B cell (primary cell): Measurements from ENCODE around the gene SEPHS2. TPM values are rescaled to one million over a fixed set of nuclear protein-coding genes. Genes with fewer than 3 reads are reported as not detected.

Experiments used
- ATAC-seq: fragments of 200-7000 bp; cut with Tn5 transposase; one replicate; pipeline ENCODE4 v1.10.0; 2021; ENCODE audit warnings: low read depth, mild to moderate bottlenecking, moderate number of reproducible peaks, moderate library complexity
- CTCF ChIA-PET: fragments of 350-600 bp; sonication (Branson Sonifier 250); formaldehyde crosslinking; loops from one replicate; lab custom pipeline; 2021; ENCODE audit warnings: antibody characterized with exemption, inconsistent platforms; lab: Charles Lee
- POLR2A ChIA-PET: fragments of 350-600 bp; sonication (Branson Sonifier 250); formaldehyde crosslinking; loops from one replicate; lab custom pipeline; 2021; ENCODE audit warnings: antibody characterized with exemption; lab: Charles Lee
- DNase-seq: peaks from one replicate; pipeline ENCODE4 v3.0.0; 2013
- H2AFZ ChIP-seq: 2 replicates; pipeline ENCODE4 v1.6.1; 2012; ENCODE audit warnings: mild to moderate bottlenecking, low read depth, low read length; ENCODE audit not compliant: insufficient read depth, poor library complexity, severe bottlenecking
- H3K27ac ChIP-seq, 2 donors: 1 replicate in 1 of 2; 2 replicates in 1 of 2; pipeline ENCODE4 v1.5.1; 2012 to 2013; ENCODE audit warnings: low read length in 2 of 2, mild to moderate bottlenecking in 2 of 2, moderate library complexity in 1 of 2
- H3K27me3 ChIP-seq, 4 experiments: fragments of 200-600 bp in 1 of 4; sonication (generic) in 1 of 4; replicated peaks in 1 of 4; 1 replicate in 2 of 4; 2 replicates in 2 of 4; pipeline versions ENCODE4 v1.6.1 to v1.7.0; 2013 to 2016; ENCODE audit warnings: low read length in 3 of 4, mild to moderate bottlenecking in 2 of 4, mixed read lengths in 1 of 4, moderate library complexity in 1 of 4; ENCODE audit not compliant: insufficient read depth in 4 of 4, control insufficient read depth in 3 of 4; ENCODE audit errors: control extremely low read depth in 1 of 4
- H3K36me3 ChIP-seq, 2 experiments: replicated peaks in 1 of 2; 1 replicate in 1 of 2; 2 replicates in 1 of 2; pipeline versions ENCODE4 v1.6.1 to v1.7.1; 2013; ENCODE audit warnings: low read length in 1 of 2; ENCODE audit not compliant: insufficient read depth in 2 of 2, control insufficient read depth in 1 of 2; ENCODE audit errors: control extremely low read depth in 1 of 2, extremely low read depth in 1 of 2
- H3K4me1 ChIP-seq, 2 donors: fragments of 200-600 bp in 1 of 2; sonication (generic) in 1 of 2; 1 replicate in 1 of 2; 2 replicates in 1 of 2; pipeline versions ENCODE4 v1.5.1 to v1.6.1; 2013 to 2017; ENCODE audit warnings: low read length in 2 of 2; ENCODE audit not compliant: control insufficient read depth in 2 of 2, insufficient read depth in 2 of 2
- H3K4me2 ChIP-seq: replicated peaks from 2 replicates; pipeline ENCODE3; 2012; ENCODE audit warnings: mild to moderate bottlenecking, low read depth, low read length; ENCODE audit not compliant: poor library complexity, severe bottlenecking
- H3K4me3 ChIP-seq, 5 experiments: fragments of 200-600 bp in 1 of 5; sonication (generic) in 1 of 5; 1 replicate in 3 of 5; 2 replicates in 2 of 5; pipeline versions ENCODE4 v1.5.1 to v1.7.0; 2011 to 2016; ENCODE audit warnings: low read length in 4 of 5, mild to moderate bottlenecking in 4 of 5, low read depth in 2 of 5, control low read depth in 1 of 5, moderate library complexity in 1 of 5; ENCODE audit not compliant: insufficient read depth in 1 of 5; ENCODE audit errors: control extremely low read depth in 1 of 5, extremely low read depth in 1 of 5
- H3K79me2 ChIP-seq: fragments of 200-600 bp; sonication (generic); one replicate; pipeline ENCODE4 v1.6.0; 2016; ENCODE audit warnings: low read length; ENCODE audit not compliant: control insufficient read depth, insufficient read depth
- H3K9ac ChIP-seq: fragments of 200-600 bp; sonication (generic); 2 replicates; pipeline ENCODE4 v1.6.1; 2017; ENCODE audit warnings: mild to moderate bottlenecking, low read length, moderate library complexity
- H3K9me3 ChIP-seq, 3 donors: one replicate each; pipeline versions ENCODE4 v1.6.1 to v1.7.1; 2013; ENCODE audit warnings: low read length in 2 of 3; ENCODE audit not compliant: control insufficient read depth in 2 of 3, insufficient read depth in 1 of 3; ENCODE audit errors: control extremely low read depth in 1 of 3
- H4K20me1 ChIP-seq: 2 replicates; pipeline ENCODE4 v1.6.0; 2012; ENCODE audit warnings: mild to moderate bottlenecking, low read length; ENCODE audit not compliant: insufficient read depth, control insufficient read depth, poor library complexity, severe bottlenecking
- H3K27ac Mint-ChIP-seq: one replicate; pipeline ENCODE4 v1.8.0; 2021; ENCODE audit warnings: mixed read lengths
- H3K27me3 Mint-ChIP-seq: one replicate; pipeline ENCODE4 v1.8.0; 2021; ENCODE audit warnings: mixed read lengths
- H3K4me1 Mint-ChIP-seq: one replicate; pipeline ENCODE4 v1.8.0; 2021; ENCODE audit warnings: mixed read lengths
- H3K4me3 Mint-ChIP-seq: one replicate; pipeline ENCODE4 v1.8.0; 2021; ENCODE audit warnings: mixed read lengths
- H3K9me3 Mint-ChIP-seq: one replicate; pipeline ENCODE4 v1.8.0; 2022; ENCODE audit warnings: mixed read lengths; ENCODE audit not compliant: insufficient read depth
- CTCF ChIP-seq: fragments of 200-600 bp; IDR thresholded peaks from one replicate; pipeline ENCODE4 v1.8.0; 2022; ENCODE audit warnings: antibody characterized with exemption, mild to moderate bottlenecking
- EZH2 ChIP-seq: IDR thresholded peaks from 2 replicates; pipeline ENCODE4 v1.6.1; 2012; ENCODE audit warnings: borderline replicate concordance, low read depth, mild to moderate bottlenecking, moderate library complexity, low read length; ENCODE audit not compliant: insufficient read depth, poor library complexity, severe bottlenecking
- WGBS: methylation state at CpG from one replicate; pipeline ENCODE4 v1.1.5; 2013; ENCODE audit warnings: missing lambda C conversion rate; ENCODE audit not compliant: insufficient coverage; 5-methylcytosine and 5-hydroxymethylcytosine counted together
- intact Hi-C: fragments of 100-400 bp; cut with micrococcal nuclease; formaldehyde crosslinking; loops from one replicate; pipeline ENCODE4 v1.10.0; 2022
- polyA plus RNA-seq: library from polyadenylated mRNA; depleted of rRNA; stranded (reverse); fragments of >200 nt; gene quantifications from 2 replicates; pipeline ENCODE4 v1.2.3, GENCODE V29; 2012
- small RNA-seq: library from RNA; depleted of rRNA; stranded (forward); fragments of <200 nt; gene quantifications from one replicate; pipeline ENCODE3, GENCODE V24; 2012; ENCODE audit warnings: low replicate concordance, low read depth; ENCODE audit not compliant: insufficient read length
- total RNA-seq, 2 donors: library from RNA; stranded (reverse); fragments of 120-200 nt in 1 of 2; gene quantifications; 1 replicate in 1 of 2; 2 replicates in 1 of 2; pipeline versions ENCODE4 v1.2.3 to v1.2.4, GENCODE V29; 2013 to 2022

SEPHS2 gene
- total and polyA plus RNA-seq, 2 donors (not counting 1 experiment from before 2014, with no cell fraction given): 13.8 to 63.2 TPM

- H3K4me3 Mint-ChIP-seq: peak overlapping the region; percentile 92
- H3K4me1 Mint-ChIP-seq: peaks cover 19% of the 10 kb centered on the region
- peak; percentile 20 for DNase-seq
- peak overlapping the region; percentile 87 for H3K4me2 ChIP-seq
- intact Hi-C loops: loop anchor here (1.0 to 10.0 kb wide), 7 partner anchors 12 to 530 kb away; partner anchors contain the start of genes CD2BP2, CDIPT, SEPTIN1 and TBC1D10B
- peaks cover 9 to 24% of the 10 kb centered on the region in 2 donors for H3K4me1 ChIP-seq
- H3K79me2 ChIP-seq: peaks cover 19% of the 10 kb centered on the region
- 40% methylated on average over 20 of the region's 31 CpGs for WGBS
- ChIA-PET POLR2A (interaction anchor here (0.5 to 4.7 kb wide), 12 partner anchors 12 to 498 kb away, joined by 3 to 51 read pairs (median 6); partner anchors contain the start of genes CD2BP2, SEPTIN1, TBC1D10B and ZNF771), CTCF (interaction anchor here (0.5 to 5.0 kb wide), 11 partner anchors 11 to 433 kb away, joined by 3 to 65 read pairs (median 6); partner anchors contain the start of genes DCTPP1, SEPTIN1, TBC1D10B and TMEM219)
- H3K9me3 ChIP-seq: no peaks in the 10 kb centered on the region
- no peaks in the 10 kb centered on the region for H3K27me3 ChIP-seq
- H4K20me1 ChIP-seq: peaks cover 23% of the 10 kb centered on the region
- peak overlapping the region; percentile 91 for H3K27ac Mint-ChIP-seq
- H3K27me3 Mint-ChIP-seq: no peaks in the 10 kb centered on the region
- peaks cover 0 to 16% of the 10 kb centered on the region in 2 experiments for H3K36me3 ChIP-seq
- TF ChIP-seq CTCF: no peak
- no peak for TF ChIP-seq EZH2
- peak overlapping the region in 4 of 5 experiments; percentile 49 to 75 (median 66) for H3K4me3 ChIP-seq
- H3K27ac ChIP-seq: peak overlapping the region in 1 of 2 donors; percentile 64
- ATAC-seq: no peak
- H3K9me3 Mint-ChIP-seq: no peaks in the 10 kb centered on the region
- H2AFZ ChIP-seq: peak overlapping the region; percentile 95
- peak overlapping the region; percentile 71 for H3K9ac ChIP-seq
These were observed 51.0 kb downstream of the SEPHS2 start for GRCh38 chr16:30394592-30395154.

Small RNAs within 50 kb of the gene (small RNA-seq; reads per million reads assigned to genes)
- not detected for gene RF00019
- 0.57 reads per million for gene RF00406
- gene RNU7-61P: not detected

Other genes with a start within 250 kb of the SEPHS2 start
- 36.8 and 41.2 TPM in 2 replicates for gene SULT1A3, start 246.6 kb downstream of the SEPHS2 start, total RNA-seq
- 31.9 and 33.2 TPM in 2 replicates for gene SULT1A3, start 246.6 kb downstream of the SEPHS2 start, polyA plus RNA-seq
- gene NPIPB13, start 197.4 kb downstream of the SEPHS2 start, total RNA-seq: 59.6 and 75.5 TPM in 2 replicates
- 8.4 and 21.7 TPM in 2 replicates for gene NPIPB13, start 197.4 kb downstream of the SEPHS2 start, polyA plus RNA-seq
- gene CD2BP2, start 90.6 kb downstream of the SEPHS2 start, total RNA-seq: 80.1 and 82.0 TPM in 2 replicates
- gene CD2BP2, start 90.6 kb downstream of the SEPHS2 start, polyA plus RNA-seq: 26.1 and 28.1 TPM in 2 replicates
- 53.0 and 58.0 TPM in 2 replicates for gene TBC1D10B, start 75.4 kb downstream of the SEPHS2 start, total RNA-seq
- gene TBC1D10B, start 75.4 kb downstream of the SEPHS2 start, polyA plus RNA-seq: 22.2 and 23.5 TPM in 2 replicates
- not detected in 2 replicates for gene MYL11, start 71.1 kb downstream of the SEPHS2 start, total RNA-seq
- gene MYL11, start 71.1 kb downstream of the SEPHS2 start, polyA plus RNA-seq: 1.7 and 3.6 TPM in 2 replicates
- 150 and 154 TPM in 2 replicates for gene SEPTIN1, start 63.3 kb downstream of the SEPHS2 start, total RNA-seq
- 270 and 302 TPM in 2 replicates for gene SEPTIN1, start 63.3 kb downstream of the SEPHS2 start, polyA plus RNA-seq
- gene ZNF48, start 50.5 kb downstream of the SEPHS2 start, total RNA-seq: 13.3 and 14.2 TPM in 2 replicates
- 4.0 and 8.4 TPM in 2 replicates for gene ZNF48, start 50.5 kb downstream of the SEPHS2 start, polyA plus RNA-seq
- gene ZNF771, start 38.3 kb downstream of the SEPHS2 start, total RNA-seq: 6.6 and 8.3 TPM in 2 replicates
- gene ZNF771, start 38.3 kb downstream of the SEPHS2 start, polyA plus RNA-seq: 3.7 and 4.1 TPM in 2 replicates
- gene DCTPP1, start 15.8 kb downstream of the SEPHS2 start, total RNA-seq: 25.0 and 28.9 TPM in 2 replicates
- gene DCTPP1, start 15.8 kb downstream of the SEPHS2 start, polyA plus RNA-seq: 26.0 and 30.3 TPM in 2 replicates
- 176 and 184 TPM in 2 replicates for gene ITGAL, start 26.9 kb upstream of the SEPHS2 start, total RNA-seq
- gene ITGAL, start 26.9 kb upstream of the SEPHS2 start, polyA plus RNA-seq: 110 and 118 TPM in 2 replicates
- 33.3 and 36.5 TPM in 2 replicates for gene ZNF768, start 80.7 kb upstream of the SEPHS2 start, total RNA-seq
- gene ZNF768, start 80.7 kb upstream of the SEPHS2 start, polyA plus RNA-seq: 16.8 and 24.8 TPM in 2 replicates
- gene ZNF747, start 89.0 kb upstream of the SEPHS2 start, total RNA-seq: 17.3 and 27.1 TPM in 2 replicates
- gene ZNF747, start 89.0 kb upstream of the SEPHS2 start, polyA plus RNA-seq: 7.3 and 9.7 TPM in 2 replicates
- gene ZNF764, start 112.5 kb upstream of the SEPHS2 start, total RNA-seq: 19.7 and 20.9 TPM in 2 replicates
- 11.0 and 12.6 TPM in 2 replicates for gene ZNF764, start 112.5 kb upstream of the SEPHS2 start, polyA plus RNA-seq
- 23.1 and 24.9 TPM in 2 replicates for gene ZNF688, start 125.8 kb upstream of the SEPHS2 start, total RNA-seq
- 15.9 and 20.6 TPM in 2 replicates for gene ZNF688, start 125.8 kb upstream of the SEPHS2 start, polyA plus RNA-seq
- gene ZNF785, start 139.8 kb upstream of the SEPHS2 start, total RNA-seq: 39.7 and 44.6 TPM in 2 replicates
- 9.6 and 12.2 TPM in 2 replicates for gene ZNF785, start 139.8 kb upstream of the SEPHS2 start, polyA plus RNA-seq
- gene ZNF689, start 164.5 kb upstream of the SEPHS2 start, total RNA-seq: 11.9 and 12.4 TPM in 2 replicates
- gene ZNF689, start 164.5 kb upstream of the SEPHS2 start, polyA plus RNA-seq: 8.1 and 9.6 TPM in 2 replicates
- 92.7 and 95.8 TPM in 2 replicates for gene PRR14, start 205.1 kb upstream of the SEPHS2 start, total RNA-seq
- 62.4 and 63.5 TPM in 2 replicates for gene PRR14, start 205.1 kb upstream of the SEPHS2 start, polyA plus RNA-seq
- 191 and 194 TPM in 2 replicates for gene FBRS, start 212.6 kb upstream of the SEPHS2 start, total RNA-seq
- gene FBRS, start 212.6 kb upstream of the SEPHS2 start, polyA plus RNA-seq: 68.3 and 84.4 TPM in 2 replicates